ENCODE measurements around the gene ELOA2.
"Not testable (repeated sequence)": the region's sequence is repeated elsewhere in the genome, so short reads cannot be mapped to it uniquely, and the experiment has no call there.

Gene ELOA2

DNA sequence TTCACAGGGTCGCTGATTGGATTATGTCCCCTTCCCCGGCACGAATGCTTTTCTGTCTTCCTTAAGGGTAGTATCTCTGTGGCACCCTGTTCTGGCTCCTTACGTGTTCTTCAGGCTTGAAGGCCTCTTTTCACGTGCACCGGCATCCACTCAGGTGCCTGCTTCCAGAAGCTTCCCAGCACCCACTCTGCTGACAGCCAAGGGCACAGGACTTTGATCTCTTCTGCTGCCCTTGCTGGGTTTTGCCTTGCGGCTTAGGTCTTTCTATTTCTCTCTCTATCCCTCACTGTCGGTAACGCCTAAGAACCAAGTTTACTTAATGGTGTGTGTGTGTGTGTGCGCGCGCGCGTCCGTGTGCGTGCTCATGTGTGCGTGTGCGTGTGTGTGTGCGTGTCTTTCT is 14.7 kb downstream of the ELOA2 start:
- not testable (repeated sequence) for DNase-seq (ENCODE audit: low read depth, low spot score)

- DNase-seq (ENCODE audit: low read depth, low spot score): not testable (repeated sequence)
Measured at GRCh38 chr18:47019870-47020269, 15.6 kb downstream of the ELOA2 start.

All from activated CD4-positive, CD25-positive, alpha-beta regulatory T cell treated with anti-CD3 and anti-CD28 coated beads, Interleukin-2, amount 50 U/mL, for 16 hours (primary cell).